Aorta (tissue), 5 donors: ENCODE data around the gene TNPO1. TPM values are rescaled to one million over a fixed set of nuclear protein-coding genes. Genes with fewer than 3 reads are reported as not detected.

ENCODE experiments used
- ATAC-seq: fragments of 200-7000 bp; cut with Tn5 transposase; one replicate; pipeline ENCODE4 v1.9.1; 2022; ENCODE audit warnings: moderate library complexity; ENCODE audit not compliant: low FRiP score
- DNase-seq, 2 donors: peaks; one replicate each; pipeline ENCODE4 v3.0.0-alpha.2; 2020
- H3K27ac ChIP-seq, 2 donors: one replicate each; pipeline ENCODE4 v1.5.1; 2013; ENCODE audit warnings: low read length in 2 of 2, mild to moderate bottlenecking in 2 of 2, moderate library complexity in 2 of 2, control low read depth in 1 of 2, inconsistent platforms in 1 of 2, low read depth in 1 of 2
- H3K27me3 ChIP-seq, 2 donors: one replicate each; pipeline ENCODE4 v1.6.1; 2013; ENCODE audit warnings: control low read depth in 1 of 2, low read length in 1 of 2, mild to moderate bottlenecking in 1 of 2, moderate library complexity in 1 of 2; ENCODE audit not compliant: insufficient read depth in 2 of 2, control insufficient read depth in 1 of 2
- H3K36me3 ChIP-seq, 2 donors: one replicate each; pipeline ENCODE4 v1.6.1; 2013; ENCODE audit warnings: control low read depth in 1 of 2, low read length in 1 of 2, mild to moderate bottlenecking in 1 of 2; ENCODE audit not compliant: insufficient read depth in 2 of 2, control insufficient read depth in 1 of 2
- H3K4me1 ChIP-seq, 2 donors: one replicate each; pipeline ENCODE4 v1.6.1; 2013; ENCODE audit warnings: low read length in 2 of 2, control low read depth in 1 of 2, mild to moderate bottlenecking in 1 of 2, moderate library complexity in 1 of 2; ENCODE audit not compliant: insufficient read depth in 2 of 2, control insufficient read depth in 1 of 2
- H3K4me3 ChIP-seq, 2 donors: one replicate each; pipeline ENCODE4 v1.5.1; 2013; ENCODE audit warnings: low read length in 2 of 2, control low read depth in 1 of 2, mild to moderate bottlenecking in 1 of 2
- H3K9me3 ChIP-seq: one replicate; pipeline ENCODE4 v1.6.1; 2013; ENCODE audit warnings: mild to moderate bottlenecking, low read length; ENCODE audit not compliant: control insufficient read depth
- WGBS, 2 donors: extraction: QIAGEN DNeasy Blood & Tissue Kit; methylation state at CpG; one replicate each; pipeline ENCODE4 v1.1.7; 2013; 5-methylcytosine and 5-hydroxymethylcytosine counted together
- intact Hi-C, 2 donors: fragments of 100-400 bp; cut with DNase I; formaldehyde crosslinking; loops; one replicate each; pipeline versions ENCODE4 v1.14.2 to v1.15.0; 2022
- polyA plus RNA-seq, 2 donors: library from polyadenylated mRNA; stranded (reverse); fragments of 200-250 nt; gene quantifications; one replicate each; pipeline ENCODE4 v1.2.3, GENCODE V29; 2013
- total RNA-seq, 2 donors: library from RNA; stranded (reverse); fragmentation: NEBNext Ultra II Directional; extraction: Animal tissue kit (Norgen Biotek cat#: 25700); gene quantifications; one replicate each; pipeline ENCODE4 v1.2.1, GENCODE V29; 2021
- donor health status: healthy with polysubstance abuse.
- donor health status: Bipolar disorder and iron deficiency.
- donor health status: DM: no; HTN: no; CAD: no.
- donor health status: DM: no; HTN: no; CAD: no.
- donor health status: DM: yes; HTN: yes; CAD: no.

The TNPO1 gene
- total and polyA plus RNA-seq, 4 donors = 11.2 to 113 (median 53.1) TPM

GRCh38 chr5:72842816-72843215 is 26.4 kb downstream of the TNPO1 start:
- no peak overlapping the region for H3K4me3 ChIP-seq
- peaks cover 0 to 6% of the 10 kb centered on the region in 2 donors for H3K4me1 ChIP-seq
- H3K9me3 ChIP-seq = no peaks in the 10 kb centered on the region
- no peak for DNase-seq
- H3K27me3 ChIP-seq = no peaks in the 10 kb centered on the region
- no peaks in the 10 kb centered on the region for H3K36me3 ChIP-seq
- ATAC-seq = no peak
- intact Hi-C loops = no loop called here
- no peak overlapping the region for H3K27ac ChIP-seq

DNA sequence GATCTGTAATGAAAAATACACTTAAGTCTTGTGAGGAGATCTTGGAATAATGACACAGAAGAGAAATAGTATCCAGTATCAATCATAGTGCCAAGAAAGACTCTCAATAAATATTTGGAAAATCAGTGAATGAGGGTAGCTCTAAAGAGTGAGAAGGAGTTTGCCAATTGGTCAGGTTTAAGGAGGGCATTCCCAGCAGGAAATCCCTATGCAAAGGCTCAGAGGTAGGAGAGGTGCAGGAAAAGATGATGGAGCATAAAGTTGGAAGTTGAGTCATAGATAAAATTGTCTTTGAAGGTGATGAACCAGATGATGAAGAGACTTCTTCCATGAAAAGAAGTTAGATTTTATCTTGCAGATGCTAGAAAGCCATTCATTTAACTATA is 27.8 kb downstream of the TNPO1 start:
- no peaks in the 10 kb centered on the region for H3K27me3 ChIP-seq
- H3K4me3 ChIP-seq = no peak overlapping the region
- H3K36me3 ChIP-seq = no peaks in the 10 kb centered on the region
- intact Hi-C loops = no loop called here
- DNase-seq (no peak), ATAC-seq (no peak)
- H3K27ac ChIP-seq = no peak overlapping the region
- H3K9me3 ChIP-seq = no peaks in the 10 kb centered on the region
- peaks cover 0 to 6% of the 10 kb centered on the region in 2 donors for H3K4me1 ChIP-seq

DNA sequence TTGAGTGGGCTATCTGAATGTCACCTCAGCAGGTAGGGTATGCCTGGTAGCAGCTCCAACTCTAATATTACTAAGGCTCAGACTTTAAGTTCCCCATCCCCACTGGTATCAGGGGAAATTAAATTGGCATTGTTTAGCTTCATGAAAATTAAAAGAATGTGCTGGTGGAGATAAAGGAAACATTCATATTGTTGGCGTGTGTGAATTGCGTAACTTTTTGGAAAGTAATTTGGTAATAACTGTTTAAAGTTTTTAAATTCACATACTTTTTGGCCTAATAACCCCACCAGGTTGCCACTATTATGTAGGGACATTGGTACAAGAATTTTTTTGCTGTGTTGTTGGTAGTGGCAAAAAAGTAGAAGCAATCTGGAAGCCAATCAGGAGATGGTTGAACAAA is 29.4 kb downstream of the TNPO1 start:
- no peaks in the 10 kb centered on the region for H3K9me3 ChIP-seq
- no peak for ATAC-seq
- H3K27me3 ChIP-seq = no peaks in the 10 kb centered on the region
- intact Hi-C loops = loop anchor here in 1 of 2 donors (5.0 kb wide), 1 partner anchor 479 kb away; no protein-coding TSS in a partner anchor
- H3K4me1 ChIP-seq = peaks cover 0 to 6% of the 10 kb centered on the region in 2 donors
- no peak overlapping the region for H3K4me3 ChIP-seq
- WGBS, 2 donors = 54 to 75% methylated on average over 2 of the region's 2 CpGs
- DNase-seq = no peak
- H3K36me3 ChIP-seq = no peaks in the 10 kb centered on the region
- H3K27ac ChIP-seq = no peak overlapping the region

DNA sequence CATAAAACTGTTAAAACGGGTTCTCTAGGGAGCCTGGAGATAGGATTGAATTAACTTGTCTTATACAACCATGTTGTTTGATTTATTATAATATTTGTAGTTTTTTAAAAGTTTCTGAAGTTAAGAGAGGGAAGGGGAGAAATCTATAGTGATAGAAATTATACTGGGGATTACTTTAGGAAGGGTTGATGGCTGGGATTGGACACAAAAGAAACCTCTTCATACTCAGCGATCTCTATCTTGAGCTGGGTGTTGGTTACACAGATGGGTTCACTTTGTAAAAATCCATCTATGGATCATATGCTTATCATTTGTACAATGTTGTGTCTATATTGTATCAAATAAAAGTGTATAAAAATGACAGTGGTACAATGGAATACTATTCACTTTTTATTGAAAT is 30.0 kb downstream of the TNPO1 start:
- Histone ChIP-seq H3K27ac (no peak overlapping the region), H3K4me1 (peaks cover 0 to 6% of the 10 kb centered on the region in 2 donors), H3K36me3 (no peaks in the 10 kb centered on the region), H3K9me3 (no peaks in the 10 kb centered on the region), H3K4me3 (no peak overlapping the region), H3K27me3 (no peaks in the 10 kb centered on the region)
- ATAC-seq (no peak), DNase-seq (no peak)
- intact Hi-C loops = loop anchor here in 1 of 2 donors (5.0 kb wide), 1 partner anchor 479 kb away; no protein-coding TSS in a partner anchor
- WGBS, 2 donors = 93 to 97% methylated on average over 2 of the region's 2 CpGs

- Histone ChIP-seq H3K27me3 (no peaks in the 10 kb centered on the region), H3K9me3 (no peaks in the 10 kb centered on the region), H3K36me3 (no peaks in the 10 kb centered on the region), H3K4me3 (peak overlapping the region in 1 of 2 donors; percentile 38), H3K27ac (no peak overlapping the region), H3K4me1 (peaks cover 0 to 3% of the 10 kb centered on the region in 2 donors)
- no peak for ATAC-seq
- DNase-seq = no peak
- WGBS, 2 donors = 4 to 5% methylated on average over 3 of the region's 3 CpGs
- intact Hi-C loops = loop anchor here in 1 of 2 donors (5.0 kb wide), 1 partner anchor 480 kb away; no protein-coding TSS in a partner anchor
These were observed 31.0 kb downstream of the TNPO1 start for GRCh38 chr5:72847439-72847838.

GRCh38 chr5:72847989-72848473 is 31.6 kb downstream of the TNPO1 start:
- H3K4me1 ChIP-seq = peaks cover 0 to 3% of the 10 kb centered on the region in 2 donors
- WGBS, 2 donors = 0 to 1% methylated on average over 32 of the region's 32 CpGs
- H3K9me3 ChIP-seq = no peaks in the 10 kb centered on the region
- peak; percentile 95 for ATAC-seq
- peaks cover 0 to under 1% of the 10 kb centered on the region in 2 donors for H3K36me3 ChIP-seq
- no peaks in the 10 kb centered on the region for H3K27me3 ChIP-seq
- H3K4me3 ChIP-seq = peak overlapping the region; percentile 95 to 99
- intact Hi-C loops = loop anchor here in 1 of 2 donors (5.0 kb wide), 1 partner anchor 481 kb away; no protein-coding TSS in a partner anchor
- peak overlapping the region; percentile 73 to 95 for H3K27ac ChIP-seq
- DNase-seq = peak; percentile 94 to 96

DNA sequence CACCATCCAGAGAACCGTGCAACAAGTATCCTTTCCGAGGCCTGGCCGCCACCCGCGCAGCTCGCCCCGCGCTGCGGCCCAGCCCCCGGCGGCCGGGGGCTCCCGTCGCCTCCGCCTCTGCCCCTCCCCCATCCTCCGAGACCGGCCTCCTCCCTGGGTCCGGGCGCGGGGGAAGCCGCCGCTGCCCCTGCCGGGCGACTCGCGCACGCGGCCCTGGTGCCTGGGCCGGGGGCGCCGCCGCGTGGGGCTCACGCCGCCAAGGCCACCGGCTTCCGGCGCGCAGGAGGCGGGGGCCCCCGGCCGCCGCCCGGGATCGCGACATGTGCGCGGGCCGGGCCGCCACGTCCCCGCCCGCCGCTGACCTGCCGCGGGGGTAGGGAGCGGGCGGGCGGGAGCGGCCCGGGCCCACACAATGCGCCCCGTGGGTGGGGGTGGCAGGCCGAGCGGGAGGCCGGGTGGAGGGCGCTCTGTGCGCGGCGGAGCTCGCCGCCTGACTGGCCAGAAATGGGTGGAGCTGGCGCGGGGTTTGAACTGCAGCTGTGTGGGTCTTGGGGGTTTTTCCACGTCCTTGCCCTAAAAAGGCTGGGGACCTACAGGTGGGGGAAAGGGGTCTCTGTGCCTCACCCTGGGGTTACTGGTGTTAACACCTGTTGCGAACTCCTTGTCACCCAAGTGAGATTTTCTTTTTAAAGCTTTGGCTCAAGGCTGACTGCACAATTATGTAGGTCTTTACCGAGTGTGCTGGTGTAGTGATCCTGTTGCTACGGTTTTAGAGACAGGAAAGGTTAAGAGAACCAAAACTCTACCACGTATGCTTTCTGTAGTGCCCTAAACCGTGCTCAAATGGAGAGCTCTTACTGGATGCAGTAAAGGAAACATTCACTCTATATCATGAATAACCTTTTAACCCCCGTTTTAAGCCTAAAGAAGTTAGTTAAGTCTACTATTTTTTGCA is 32.3 kb downstream of the TNPO1 start:
- peaks cover 0 to 2% of the 10 kb centered on the region in 2 donors for H3K36me3 ChIP-seq
- peak overlapping the region; percentile 73 to 95 for H3K27ac ChIP-seq
- intact Hi-C loops = loop anchor here in 1 of 2 donors (5.0 kb wide), 1 partner anchor 481 kb away; no protein-coding TSS in a partner anchor
- no peaks in the 10 kb centered on the region for H3K27me3 ChIP-seq
- peak overlapping the region; percentile 95 to 99 for H3K4me3 ChIP-seq
- peak; percentile 78 for ATAC-seq
- peak; percentile 74 to 89 for DNase-seq
- no peaks in the 10 kb centered on the region for H3K9me3 ChIP-seq
- H3K4me1 ChIP-seq = peaks cover 0 to 3% of the 10 kb centered on the region in 2 donors
- WGBS, 2 donors = 0% methylated on average over 59 to 81 of the region's 81 CpGs

DNA sequence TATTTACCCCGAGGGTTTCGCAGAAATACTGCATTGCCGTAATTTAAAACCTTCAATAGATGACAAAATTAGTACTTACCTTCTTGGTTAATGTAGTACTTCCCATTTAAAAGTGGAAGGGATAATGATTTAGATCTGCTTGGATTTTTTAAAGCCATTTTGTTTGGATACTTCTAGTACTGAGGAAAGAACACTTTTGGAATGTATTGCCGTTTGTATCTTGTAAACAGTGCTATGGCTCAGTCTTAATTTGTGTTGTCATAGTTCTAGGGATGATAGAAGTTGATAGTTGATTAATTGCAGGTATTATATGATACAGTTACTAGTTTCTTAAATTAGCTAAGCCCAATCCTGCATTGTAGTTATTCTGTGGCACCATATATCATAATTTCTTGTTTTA is 33.1 kb downstream of the TNPO1 start:
- peaks cover 0 to 2% of the 10 kb centered on the region in 2 donors for H3K36me3 ChIP-seq
- intact Hi-C loops = loop anchor here in 1 of 2 donors (5.0 kb wide), 1 partner anchor 482 kb away; no protein-coding TSS in a partner anchor
- ATAC-seq (no peak), DNase-seq (no peak)
- H3K9me3 ChIP-seq = no peaks in the 10 kb centered on the region
- H3K4me1 ChIP-seq = peaks cover 0 to 3% of the 10 kb centered on the region in 2 donors
- H3K27me3 ChIP-seq = no peaks in the 10 kb centered on the region
- H3K27ac ChIP-seq = no peak overlapping the region
- peak overlapping the region; percentile 95 to 99 for H3K4me3 ChIP-seq
- 16 to 19% methylated on average over 4 of the region's 4 CpGs for WGBS, 2 donors
